Choroid plexus epithelial cell (primary cell): ENCODE data around the gene KBTBD7.

Source experiments
- DNase-seq: peaks from one replicate; pipeline ENCODE4 v3.0.0-alpha.2; 2010; ENCODE audit warnings: low read depth
- H3K4me3 ChIP-seq: 2 replicates; pipeline ENCODE4 v1.5.1; 2011; ENCODE audit warnings: low read depth, mild to moderate bottlenecking, control low read depth, low read length, moderate library complexity
- TF ChIP-seq, protein P1 (sequence below): conservative IDR thresholded peaks from 2 replicates; pipeline ENCODE4 v1.5.1; 2011; ENCODE audit warnings: low read depth, mild to moderate bottlenecking, control low read depth, inconsistent platforms, low read length, moderate library complexity

The KBTBD7 gene

GRCh38 chr13:41231025-41231677 lies 36.8 kb upstream of the KBTBD7 start:
- TF ChIP-seq, protein P1, sequence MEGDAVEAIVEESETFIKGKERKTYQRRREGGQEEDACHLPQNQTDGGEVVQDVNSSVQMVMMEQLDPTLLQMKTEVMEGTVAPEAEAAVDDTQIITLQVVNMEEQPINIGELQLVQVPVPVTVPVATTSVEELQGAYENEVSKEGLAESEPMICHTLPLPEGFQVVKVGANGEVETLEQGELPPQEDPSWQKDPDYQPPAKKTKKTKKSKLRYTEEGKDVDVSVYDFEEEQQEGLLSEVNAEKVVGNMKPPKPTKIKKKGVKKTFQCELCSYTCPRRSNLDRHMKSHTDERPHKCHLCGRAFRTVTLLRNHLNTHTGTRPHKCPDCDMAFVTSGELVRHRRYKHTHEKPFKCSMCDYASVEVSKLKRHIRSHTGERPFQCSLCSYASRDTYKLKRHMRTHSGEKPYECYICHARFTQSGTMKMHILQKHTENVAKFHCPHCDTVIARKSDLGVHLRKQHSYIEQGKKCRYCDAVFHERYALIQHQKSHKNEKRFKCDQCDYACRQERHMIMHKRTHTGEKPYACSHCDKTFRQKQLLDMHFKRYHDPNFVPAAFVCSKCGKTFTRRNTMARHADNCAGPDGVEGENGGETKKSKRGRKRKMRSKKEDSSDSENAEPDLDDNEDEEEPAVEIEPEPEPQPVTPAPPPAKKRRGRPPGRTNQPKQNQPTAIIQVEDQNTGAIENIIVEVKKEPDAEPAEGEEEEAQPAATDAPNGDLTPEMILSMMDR = no peak
- H3K4me3 ChIP-seq = no peak overlapping the region
- no peak for DNase-seq

DNA sequence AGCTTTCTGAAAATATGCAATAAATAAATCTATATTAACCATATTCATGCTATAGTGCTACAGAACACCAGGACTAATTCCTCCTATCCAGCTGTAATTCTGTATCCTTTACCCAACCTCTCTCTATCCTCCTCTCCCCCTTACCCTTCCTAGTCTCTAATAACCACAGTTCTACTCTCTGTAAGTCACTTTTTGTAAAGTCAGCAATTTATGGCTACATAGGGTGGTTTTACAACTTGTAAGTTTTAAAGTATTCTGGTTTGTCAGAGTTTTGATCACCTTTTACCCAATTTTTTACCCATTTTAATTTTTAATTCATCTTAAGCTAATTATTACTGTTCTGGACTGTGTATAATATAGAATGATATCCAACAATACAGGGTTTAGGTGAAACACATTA lies 35.0 kb upstream of the KBTBD7 start:
- TF ChIP-seq, protein P1 = no peak
- H3K4me3 ChIP-seq = no peak overlapping the region
- DNase-seq = no peak

- peak; percentile 79 for DNase-seq
- H3K4me3 ChIP-seq = no peak overlapping the region
- TF ChIP-seq, protein P1 = no peak
Observed at GRCh38 chr13:41224113-41225110, 30.0 kb upstream of the KBTBD7 start.

DNA sequence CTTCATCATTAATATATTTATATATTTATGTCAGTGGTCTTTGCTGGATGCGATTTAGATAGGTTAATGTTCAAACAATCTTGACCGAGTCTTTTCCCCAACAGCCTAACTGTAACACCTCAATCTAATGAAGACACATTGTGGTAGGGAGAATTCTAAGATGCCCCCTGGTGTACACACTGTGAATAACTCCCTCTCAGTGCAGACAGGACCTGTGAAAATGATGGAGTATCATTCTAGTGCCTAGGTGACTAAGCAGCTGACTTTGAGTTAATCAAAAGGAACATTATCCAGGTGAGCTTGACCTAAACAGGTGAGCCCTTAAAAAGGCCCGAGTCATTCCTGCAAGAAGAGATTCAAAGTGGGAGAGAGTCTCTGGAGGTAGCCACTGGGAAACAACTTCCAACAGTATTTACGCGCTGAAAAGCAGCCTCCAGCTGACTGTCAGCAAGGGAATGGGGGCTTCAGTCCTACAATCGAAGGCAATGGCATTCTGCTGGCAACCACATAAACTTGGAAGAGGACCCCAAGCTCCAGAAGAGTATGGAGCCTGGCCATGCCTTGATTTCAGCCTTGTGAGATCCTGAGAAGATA lies 28.0 kb upstream of the KBTBD7 start:
- H3K4me3 ChIP-seq = no peak overlapping the region
- peak; percentile 76 for DNase-seq
- TF ChIP-seq, protein P1 = peak; percentile 77

DNA sequence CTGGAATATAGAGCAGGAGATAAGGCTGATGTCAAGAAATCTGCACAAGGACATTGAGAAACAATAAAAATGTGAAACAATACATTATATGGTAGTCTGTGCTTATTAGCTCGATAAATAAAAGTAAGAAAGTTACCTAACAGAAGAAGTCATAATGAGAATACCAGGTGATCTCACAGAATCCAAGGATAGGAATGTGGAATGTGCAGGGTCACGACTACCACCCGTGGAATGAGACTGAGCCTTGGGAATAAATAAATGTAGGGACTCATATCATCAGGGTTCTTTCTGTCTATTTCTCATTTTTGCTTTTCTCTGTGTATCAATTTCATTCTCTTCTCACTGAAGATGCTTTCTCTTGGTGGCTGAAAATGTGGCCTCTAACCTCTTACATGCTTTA lies 26.0 kb upstream of the KBTBD7 start:
- TF ChIP-seq, protein P1 = no peak
- no peak overlapping the region for H3K4me3 ChIP-seq
- no peak for DNase-seq

- TF ChIP-seq, protein P1 = no peak
- no peak overlapping the region for H3K4me3 ChIP-seq
- peak; percentile 53 for DNase-seq
Observed at GRCh38 chr13:41216160-41216559, 21.8 kb upstream of the KBTBD7 start.
